ENCODE results near the gene PAH. TPM values are rescaled to one million over a fixed set of nuclear protein-coding genes. Genes with fewer than 3 reads are reported as not detected.

Gene PAH
- total and polyA plus RNA-seq, 9 donors = 0.23 to 2.6 (median 1.3) TPM; not detected in 4

GRCh38 chr12:102824218-102824835, 92.7 kb downstream of the PAH start:
- TF ChIP-seq, protein P1, sequence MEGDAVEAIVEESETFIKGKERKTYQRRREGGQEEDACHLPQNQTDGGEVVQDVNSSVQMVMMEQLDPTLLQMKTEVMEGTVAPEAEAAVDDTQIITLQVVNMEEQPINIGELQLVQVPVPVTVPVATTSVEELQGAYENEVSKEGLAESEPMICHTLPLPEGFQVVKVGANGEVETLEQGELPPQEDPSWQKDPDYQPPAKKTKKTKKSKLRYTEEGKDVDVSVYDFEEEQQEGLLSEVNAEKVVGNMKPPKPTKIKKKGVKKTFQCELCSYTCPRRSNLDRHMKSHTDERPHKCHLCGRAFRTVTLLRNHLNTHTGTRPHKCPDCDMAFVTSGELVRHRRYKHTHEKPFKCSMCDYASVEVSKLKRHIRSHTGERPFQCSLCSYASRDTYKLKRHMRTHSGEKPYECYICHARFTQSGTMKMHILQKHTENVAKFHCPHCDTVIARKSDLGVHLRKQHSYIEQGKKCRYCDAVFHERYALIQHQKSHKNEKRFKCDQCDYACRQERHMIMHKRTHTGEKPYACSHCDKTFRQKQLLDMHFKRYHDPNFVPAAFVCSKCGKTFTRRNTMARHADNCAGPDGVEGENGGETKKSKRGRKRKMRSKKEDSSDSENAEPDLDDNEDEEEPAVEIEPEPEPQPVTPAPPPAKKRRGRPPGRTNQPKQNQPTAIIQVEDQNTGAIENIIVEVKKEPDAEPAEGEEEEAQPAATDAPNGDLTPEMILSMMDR (IDR thresholded peaks at IDR 0.05) = no peak
- no peak for TF ChIP-seq POLR2A (IDR thresholded peaks at IDR 0.05)
- TF ChIP-seq EP300 (IDR thresholded peaks at IDR 0.05) = no peak
- peak; percentile 22 to 76 (median 37) for DNase-seq
- 1 to 4% (median 2%) methylated on average over 32 to 36 of the region's 36 CpGs for WGBS, 3 donors
- no peak overlapping the region for H3K27ac ChIP-seq
- no peaks in the 10 kb centered on the region for H3K4me1 ChIP-seq (ENCODE audit: insufficient read depth)
- H3K27me3 ChIP-seq = no peaks in the 10 kb centered on the region
- intact Hi-C loops (cut with DNase I) = no loop called here
- H3K36me3 ChIP-seq = no peaks in the 10 kb centered on the region
- H3K4me3 ChIP-seq = no peak overlapping the region
- no peaks in the 10 kb centered on the region for H3K9me3 ChIP-seq

DNA sequence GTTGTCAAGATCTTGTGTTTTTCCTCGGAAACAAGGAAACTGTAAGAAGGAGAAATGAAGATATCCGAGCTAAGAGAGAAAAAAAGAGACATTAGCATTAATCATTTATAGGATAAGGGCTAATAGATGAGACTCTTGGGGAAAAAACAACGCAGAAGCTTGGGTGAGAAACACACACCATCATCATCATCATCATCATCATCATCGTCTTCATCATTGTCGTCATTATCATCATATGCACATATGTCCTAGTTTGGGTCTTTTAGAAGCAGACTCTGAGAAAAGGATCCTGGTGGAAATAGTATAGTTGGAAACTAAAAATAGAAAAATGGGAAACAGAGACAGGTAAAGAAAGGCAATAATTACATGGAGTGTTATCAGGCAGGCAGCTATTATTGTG, 95.9 kb downstream of the PAH start:
- DNase-seq = no peak
- intact Hi-C loops (cut with DNase I) = no loop called here
- Histone ChIP-seq H3K4me1 (ENCODE audit: insufficient read depth) (no peaks in the 10 kb centered on the region), H3K9me3 (no peaks in the 10 kb centered on the region), H3K27me3 (no peaks in the 10 kb centered on the region), H3K27ac (no peak overlapping the region), H3K4me3 (no peak overlapping the region), H3K36me3 (no peaks in the 10 kb centered on the region)
- WGBS, 3 donors = 79 to 87% (median 80%) methylated on average over 5 of the region's 5 CpGs
- TF ChIP-seq EP300 (IDR thresholded peaks at IDR 0.05) = no peak
- TF ChIP-seq, protein P1 (IDR thresholded peaks at IDR 0.05) = no peak
- TF ChIP-seq POLR2A (IDR thresholded peaks at IDR 0.05) = no peak

- no peaks in the 10 kb centered on the region for H3K36me3 ChIP-seq
- no peak overlapping the region for H3K4me3 ChIP-seq
- no peak for TF ChIP-seq POLR2A (IDR thresholded peaks at IDR 0.05)
- TF ChIP-seq, protein P1 (IDR thresholded peaks at IDR 0.05) = peak; percentile 18 to 31 (median 30)
- 9 to 12% (median 10%) methylated on average over 5 of the region's 5 CpGs for WGBS, 3 donors
- no peaks in the 10 kb centered on the region for H3K27me3 ChIP-seq
- H3K9me3 ChIP-seq = no peaks in the 10 kb centered on the region
- H3K4me1 ChIP-seq (ENCODE audit: insufficient read depth) = no peaks in the 10 kb centered on the region
- no peak for DNase-seq
- intact Hi-C loops (cut with DNase I) = no loop called here
- H3K27ac ChIP-seq = no peak overlapping the region
Observed at GRCh38 chr12:102816816-102817434, 100.1 kb downstream of the PAH start.

GRCh38 chr12:102814691-102815367, 102.2 kb downstream of the PAH start:
- Histone ChIP-seq H3K27ac (no peak overlapping the region), H3K4me1 (ENCODE audit: insufficient read depth) (no peaks in the 10 kb centered on the region), H3K36me3 (no peaks in the 10 kb centered on the region), H3K9me3 (no peaks in the 10 kb centered on the region), H3K27me3 (no peaks in the 10 kb centered on the region), H3K4me3 (no peak overlapping the region)
- WGBS, 3 donors = 51 to 73% (median 70%) methylated on average over 2 of the region's 2 CpGs
- intact Hi-C loops (cut with DNase I) = no loop called here
- DNase-seq = peak in 1 of 5 donors; percentile 41
- TF ChIP-seq POLR2A (IDR thresholded peaks at IDR 0.05) (no peak), EP300 (IDR thresholded peaks at IDR 0.05) (peak; percentile 92)
- TF ChIP-seq, protein P1 (IDR thresholded peaks at IDR 0.05) = no peak
